GM21825 (cell line): ENCODE results near the gene CBX3.
"Not testable (repeated sequence)": the region's sequence is repeated elsewhere in the genome, so short reads cannot be mapped to it uniquely, and the experiment has no call there.

ENCODE experiments used
- ATAC-seq: cut with Tn5 transposase; IDR thresholded peaks from one replicate; pipeline ENCODE4 v1.9.1; 2021; ENCODE audit warnings: mild to moderate bottlenecking, moderate library complexity; ENCODE audit not compliant: unreplicated experiment

Gene CBX3

DNA sequence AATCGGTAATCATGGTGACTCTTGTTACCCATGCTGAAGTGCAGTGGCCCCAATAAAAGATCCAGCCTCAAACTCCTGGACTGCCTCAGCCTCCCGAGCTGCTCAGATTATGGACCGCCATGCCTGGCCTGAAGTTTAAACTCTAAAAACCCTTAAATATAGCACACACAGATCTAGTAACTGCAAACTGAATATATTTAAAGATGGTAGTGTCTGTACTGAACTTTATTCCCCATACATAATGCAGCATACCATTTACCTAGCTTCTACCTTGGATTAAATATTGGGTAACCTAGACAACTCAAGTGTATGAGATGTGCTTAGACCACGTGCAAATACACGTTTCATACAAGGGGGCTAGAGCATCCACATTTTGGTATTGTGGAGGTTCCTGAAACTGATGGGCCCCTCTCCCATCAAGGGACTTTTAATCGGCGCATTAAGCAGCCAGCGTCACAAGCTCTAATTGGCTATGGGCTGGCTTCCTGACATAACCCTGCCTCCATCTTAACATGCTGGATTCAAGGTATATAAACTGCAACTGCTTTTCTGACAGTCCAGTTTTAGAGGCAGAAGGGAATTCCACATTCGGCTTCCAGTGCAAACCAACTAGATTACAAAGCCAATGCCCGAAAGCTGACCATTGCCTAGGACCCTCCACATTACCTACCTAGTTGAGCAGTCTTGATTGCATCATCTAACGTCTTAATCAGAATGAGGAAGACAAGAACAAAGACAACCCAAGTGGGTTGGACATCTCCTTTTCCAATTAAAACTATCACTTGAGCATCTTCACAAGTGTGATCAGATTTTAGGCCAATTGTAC, 14.0 kb upstream of the CBX3 start:
- ATAC-seq: no peak

DNA sequence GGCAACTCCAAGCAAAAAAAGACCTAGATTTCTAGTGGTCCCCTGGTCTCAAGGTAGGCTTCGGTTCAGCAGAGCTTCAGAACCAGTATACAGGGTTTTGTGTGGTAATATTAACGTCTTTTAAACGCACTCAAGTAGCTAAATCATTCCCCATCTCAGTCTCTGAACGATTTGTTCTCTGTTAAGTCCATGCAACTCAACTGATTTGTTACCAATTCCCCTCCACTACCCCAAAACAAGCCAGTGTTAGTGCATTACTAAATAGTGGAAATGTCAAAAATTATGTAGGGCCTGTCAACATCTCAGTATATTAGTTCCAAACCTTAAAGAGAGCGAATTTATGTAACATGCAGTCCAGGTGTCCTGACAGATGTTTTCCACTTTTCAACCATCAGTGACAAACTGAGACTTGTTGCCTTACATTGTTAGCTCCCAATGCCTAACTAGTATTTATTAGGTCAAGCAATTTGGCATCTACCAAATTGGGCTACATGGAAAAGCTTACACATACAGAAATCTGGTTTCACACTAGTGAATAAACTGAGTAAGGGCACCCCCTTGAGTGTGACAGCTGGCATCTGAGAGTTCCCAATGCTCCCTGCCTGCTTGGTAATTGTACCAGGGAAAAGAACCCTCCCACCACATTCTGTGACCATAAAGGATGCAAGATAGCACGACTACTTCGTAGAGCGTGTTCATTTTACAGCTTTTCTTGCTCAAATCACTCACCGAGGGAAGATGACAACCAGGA, 13.2 kb upstream of the CBX3 start:
- no peak for ATAC-seq

DNA sequence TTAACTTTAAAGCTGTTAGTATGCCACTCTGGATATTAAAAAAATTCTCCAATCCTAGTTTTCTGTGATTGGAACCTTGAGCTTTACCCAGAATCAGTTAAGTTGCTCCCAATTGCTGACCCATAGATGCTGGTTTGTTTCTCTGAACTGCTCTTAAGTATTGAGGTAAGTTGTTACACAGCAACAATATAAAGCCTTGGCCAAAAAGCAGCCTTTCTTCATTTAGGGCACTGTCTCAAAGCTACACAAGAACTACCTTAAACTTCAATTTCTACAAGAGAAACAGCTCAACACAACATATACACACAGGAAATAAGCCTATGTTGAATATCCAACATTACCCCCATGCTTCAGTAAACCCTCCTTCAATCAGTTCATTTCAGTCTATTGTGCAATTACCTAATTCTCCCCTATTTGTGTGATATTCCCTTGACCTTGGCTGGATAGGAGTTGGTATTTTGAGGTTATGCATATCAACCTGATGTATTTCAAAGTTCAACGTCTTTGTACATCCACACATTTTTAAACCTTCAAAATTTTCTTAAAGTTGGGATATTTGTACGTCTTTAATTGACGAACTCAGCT, 12.5 kb upstream of the CBX3 start:
- ATAC-seq: no peak

DNA sequence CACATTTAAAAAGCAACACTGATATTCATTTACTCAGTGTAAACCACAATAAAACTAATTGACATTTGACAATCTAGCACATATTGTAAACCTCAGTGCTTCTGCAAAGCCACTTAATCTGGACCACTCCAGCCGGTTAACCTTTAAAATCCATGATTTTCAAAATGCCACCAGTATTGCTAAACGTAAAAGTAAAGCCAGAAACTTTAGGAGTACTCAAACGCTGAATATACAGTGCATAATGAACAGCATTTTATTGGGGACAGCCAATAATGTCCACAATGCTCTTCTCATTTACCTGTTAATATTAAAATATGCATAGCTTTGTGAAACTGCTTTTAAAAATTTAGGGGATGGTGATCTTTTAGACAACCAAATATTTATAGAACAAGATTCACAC, 11.8 kb upstream of the CBX3 start:
- ATAC-seq: no peak

DNA sequence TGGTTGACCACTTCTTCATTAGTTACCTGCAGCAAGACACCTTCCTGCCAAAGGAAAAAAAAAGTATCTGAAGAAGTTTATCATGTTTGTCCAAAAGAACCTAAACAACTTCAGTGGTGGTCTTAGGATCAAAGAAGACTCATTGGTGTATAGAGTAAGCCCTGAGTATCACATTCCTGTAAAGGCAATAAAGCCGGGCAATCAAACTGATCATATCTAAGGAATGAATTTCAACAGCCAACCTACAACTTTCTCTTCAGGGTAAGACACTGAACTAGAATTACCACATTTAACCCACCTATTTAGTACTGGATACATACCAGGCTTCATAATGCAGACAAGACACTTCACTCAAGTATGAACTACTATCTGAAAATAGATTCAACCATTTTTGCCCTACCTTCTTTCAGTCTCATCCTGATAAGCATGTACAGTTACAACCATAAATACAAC, 11.1 kb upstream of the CBX3 start:
- no peak for ATAC-seq

DNA sequence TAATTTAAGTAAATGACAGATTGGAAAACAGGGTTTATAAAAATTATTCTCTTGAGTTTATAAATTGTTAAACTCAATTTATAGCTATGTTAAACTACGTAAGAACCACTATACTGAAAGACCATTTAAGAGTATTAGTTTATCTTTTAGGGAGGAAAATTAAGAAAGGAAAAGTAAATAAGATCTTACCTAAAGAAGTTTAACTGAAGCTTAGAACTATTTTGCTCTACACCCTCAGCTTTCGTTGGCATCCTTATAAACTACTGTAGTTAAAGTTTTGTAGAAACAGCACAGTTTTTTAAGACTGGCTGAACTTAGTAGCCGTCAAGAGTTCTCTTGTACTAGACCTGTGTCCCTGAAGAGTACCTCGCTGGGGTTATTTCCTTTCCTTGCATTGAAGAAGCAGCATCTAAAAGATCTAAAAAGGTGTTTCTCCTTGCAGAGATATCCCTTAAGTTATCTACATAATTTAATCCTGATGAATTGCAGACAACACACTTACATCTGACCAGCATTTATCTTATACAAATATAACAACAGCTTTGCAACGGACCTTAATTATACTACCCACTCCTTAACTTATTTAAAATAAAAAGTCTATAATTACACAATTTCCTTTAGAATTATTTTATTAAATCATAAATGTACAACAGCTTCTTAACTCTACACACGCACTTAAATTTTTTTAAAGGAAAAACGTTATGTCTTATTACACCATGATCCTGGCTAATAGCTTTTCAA, 10.1 kb upstream of the CBX3 start:
- ATAC-seq: no peak

DNA sequence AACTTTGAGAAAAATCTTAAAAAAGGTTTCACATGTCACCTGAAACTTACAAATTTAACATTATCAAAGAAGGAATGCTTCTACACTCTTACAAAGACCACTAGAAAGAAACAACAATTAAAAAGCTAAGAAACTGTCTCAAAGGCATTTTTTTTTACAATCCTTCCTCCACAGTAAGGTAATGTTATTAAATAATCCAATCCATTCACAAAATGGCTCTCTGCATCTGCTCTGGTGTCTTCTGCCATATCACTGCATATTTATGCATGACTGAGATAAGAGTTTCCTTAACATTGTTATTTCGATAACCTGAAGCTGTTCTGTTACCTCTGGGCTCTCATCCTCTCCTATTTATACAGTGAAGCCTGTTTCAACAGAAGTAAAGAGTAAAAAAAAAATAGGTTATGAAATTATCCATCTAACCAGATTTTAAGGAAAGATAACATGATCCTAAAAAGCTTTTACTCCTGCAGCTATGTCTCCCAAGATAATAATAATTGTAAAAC, 9.5 kb upstream of the CBX3 start:
- ATAC-seq: no peak

DNA sequence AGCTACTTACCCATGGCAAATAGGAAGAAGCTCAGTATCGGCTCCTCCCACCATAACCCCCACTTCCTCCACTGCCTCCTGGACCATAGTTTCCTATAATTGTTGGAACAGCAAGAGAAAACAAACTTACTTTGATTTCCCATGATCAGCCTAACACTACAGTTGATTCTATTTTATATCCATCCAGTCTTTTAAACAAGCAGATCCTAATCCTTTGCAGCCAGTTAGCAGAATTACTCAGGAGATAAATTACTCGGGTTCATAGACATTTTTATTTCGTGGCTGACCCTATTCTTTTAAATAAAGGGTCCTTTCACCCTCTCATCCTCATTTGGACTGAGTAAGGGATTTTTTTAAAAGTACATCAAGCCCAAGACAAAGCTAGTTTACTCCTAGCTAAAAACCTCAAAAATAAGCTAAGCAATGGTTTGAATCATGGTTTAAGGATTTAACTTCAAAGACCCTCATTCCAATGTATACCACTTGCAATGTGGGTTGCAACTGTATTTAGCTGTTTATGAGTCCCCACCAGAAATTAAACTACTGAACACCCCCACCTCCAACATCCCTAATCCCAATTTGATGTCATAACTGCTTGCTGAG, 9.0 kb upstream of the CBX3 start:
- no peak for ATAC-seq

DNA sequence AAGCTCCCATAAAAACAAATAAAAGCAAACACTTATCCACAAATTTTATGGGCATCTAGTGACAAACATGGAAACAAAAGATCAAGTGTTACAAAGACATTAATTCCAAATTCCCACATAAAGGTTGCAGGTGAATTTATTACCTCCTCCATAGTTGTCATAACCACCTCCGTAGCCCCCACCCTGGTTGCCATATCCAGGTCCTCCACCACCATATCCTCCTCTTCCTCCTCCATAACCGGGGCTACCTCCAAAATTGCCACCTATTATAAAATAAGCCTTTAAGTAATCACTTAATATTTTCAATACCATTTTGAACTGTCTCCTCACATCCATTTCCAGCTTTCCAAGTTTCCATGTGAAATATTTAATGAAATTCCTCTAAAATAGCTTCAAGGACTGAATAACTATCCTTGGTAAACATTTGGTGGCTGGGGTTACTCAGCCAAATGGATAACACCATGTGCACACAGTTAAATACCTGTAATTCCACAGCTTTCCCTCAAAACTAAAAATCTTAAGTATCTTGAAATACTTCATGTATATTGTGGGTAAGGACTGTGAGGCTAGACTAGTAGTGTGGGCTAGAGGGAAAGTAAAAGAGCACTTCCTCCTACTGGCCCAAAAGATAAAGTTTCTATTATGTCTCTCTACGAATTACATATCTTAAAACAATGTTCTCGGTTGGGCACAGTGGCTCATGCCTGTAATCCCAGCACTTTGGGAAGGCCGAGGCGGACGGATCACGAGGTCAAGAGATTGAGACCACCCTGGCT, 7.9 kb upstream of the CBX3 start:
- no peak for ATAC-seq

DNA sequence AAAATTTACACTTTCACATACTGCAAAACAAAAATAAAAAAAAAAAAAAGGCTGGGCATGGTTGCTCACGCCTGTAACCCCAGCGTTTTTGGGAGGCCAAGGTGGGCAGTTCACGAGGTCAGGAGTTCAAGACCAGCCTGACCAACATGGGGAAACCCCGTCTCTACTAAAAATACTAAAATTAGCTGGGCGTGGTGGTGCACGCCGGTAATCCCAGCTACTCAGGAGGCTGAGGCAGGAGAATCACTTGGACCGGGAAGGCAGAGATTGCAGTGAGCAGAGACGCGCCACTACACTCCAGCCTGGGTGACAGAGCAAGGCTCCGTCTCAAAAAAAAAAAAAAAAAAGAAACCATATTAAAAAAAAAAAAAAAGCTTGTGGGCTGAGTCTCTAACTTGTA, 6.8 kb upstream of the CBX3 start:
- ATAC-seq: not testable (repeated sequence)

DNA sequence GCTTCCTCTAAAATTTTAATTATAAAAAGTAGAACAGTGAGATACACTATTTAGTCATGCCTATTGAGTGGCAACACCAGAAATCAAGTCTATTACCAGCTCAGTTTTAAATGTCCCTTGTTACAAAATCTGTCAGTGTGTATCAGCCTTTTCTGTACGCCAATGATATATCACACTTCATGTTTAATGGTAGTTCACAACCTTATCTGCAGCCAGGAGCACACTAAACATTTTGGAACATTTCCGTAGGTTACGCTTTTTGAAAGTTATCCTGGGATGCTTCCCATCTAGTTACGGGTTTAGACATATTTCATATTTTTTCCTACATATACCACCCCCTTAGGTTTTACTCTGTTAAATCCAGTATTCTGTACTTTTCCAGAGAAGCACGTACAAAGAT, 6.4 kb upstream of the CBX3 start:
- no peak for ATAC-seq

DNA sequence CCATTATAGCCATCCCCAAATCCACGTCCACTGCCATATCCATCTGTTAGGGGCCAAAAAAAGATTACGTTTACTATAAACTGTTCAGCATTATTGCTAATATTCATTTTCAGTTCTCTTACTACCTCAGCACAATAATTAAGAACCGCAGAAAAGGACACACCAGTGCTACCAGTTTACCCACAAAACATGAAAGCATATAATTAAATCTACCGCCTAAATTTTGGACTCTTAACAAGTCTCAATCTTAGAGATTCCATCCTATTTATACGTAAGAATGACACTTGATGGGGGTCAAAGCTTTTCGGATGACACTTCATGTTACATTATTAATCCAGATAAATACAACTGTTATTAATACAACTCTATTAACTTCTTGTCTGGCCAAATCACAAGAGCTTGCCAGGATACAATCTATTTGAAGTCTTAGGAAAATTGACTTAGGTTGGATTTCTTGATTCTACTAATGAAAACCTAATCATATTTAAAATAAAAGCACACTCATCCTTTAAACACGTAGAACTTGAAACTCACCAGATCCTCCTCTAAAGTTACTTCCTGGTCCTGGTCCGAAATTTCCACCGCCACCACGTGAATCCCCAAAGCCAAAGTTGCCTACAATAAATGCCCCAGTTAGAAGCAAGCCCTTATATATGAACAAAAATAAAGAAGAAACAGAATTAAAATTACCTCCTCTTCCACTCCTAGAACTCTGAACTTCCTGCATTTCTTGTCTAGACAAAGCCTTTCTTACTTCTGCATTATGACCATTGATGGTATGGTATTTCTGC, 5.5 kb upstream of the CBX3 start:
- no peak for ATAC-seq

DNA sequence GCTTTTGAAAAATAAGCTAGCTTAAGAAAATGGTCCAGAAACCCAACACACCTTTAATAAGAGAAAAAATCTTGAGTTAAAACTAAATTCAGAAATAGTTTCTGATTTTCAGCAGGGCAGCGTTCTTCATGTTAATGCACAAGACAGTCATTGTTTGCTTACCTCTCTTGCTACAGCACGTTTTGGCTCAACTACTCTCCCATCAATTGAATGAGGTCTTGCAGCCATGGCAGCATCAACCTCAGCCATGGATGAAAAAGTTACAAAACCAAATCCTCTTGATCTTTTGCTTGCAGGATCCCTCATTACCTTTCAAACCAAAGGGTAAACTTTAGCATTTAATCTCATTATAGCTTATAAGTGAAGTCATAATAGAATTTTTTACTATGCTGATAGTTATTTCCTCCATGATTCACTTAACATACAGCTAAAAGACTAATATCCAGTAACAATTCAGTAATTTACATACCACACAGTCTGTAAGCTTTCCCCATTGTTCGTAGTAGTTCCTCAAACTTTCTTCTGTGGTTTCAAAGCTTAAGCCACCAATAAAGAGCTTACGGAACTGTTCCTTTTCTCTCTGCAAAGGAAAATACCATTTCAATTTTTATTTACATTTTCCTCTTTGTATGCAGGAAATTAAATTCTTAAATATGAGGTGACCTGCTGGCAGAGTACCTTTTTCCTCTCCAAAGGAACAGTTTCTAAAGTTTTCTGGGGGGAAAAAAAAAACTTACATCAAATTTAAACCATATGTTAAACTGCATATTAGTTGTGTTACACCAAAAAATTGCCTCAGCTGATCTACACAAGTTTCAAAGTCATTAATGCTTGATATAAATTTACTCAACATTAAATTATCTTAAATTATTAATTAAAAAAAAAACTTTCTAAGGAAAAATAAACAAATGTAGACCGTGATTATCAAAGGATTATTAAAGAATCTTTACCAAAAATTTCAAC, 4.1 kb upstream of the CBX3 start:
- no peak for ATAC-seq

DNA sequence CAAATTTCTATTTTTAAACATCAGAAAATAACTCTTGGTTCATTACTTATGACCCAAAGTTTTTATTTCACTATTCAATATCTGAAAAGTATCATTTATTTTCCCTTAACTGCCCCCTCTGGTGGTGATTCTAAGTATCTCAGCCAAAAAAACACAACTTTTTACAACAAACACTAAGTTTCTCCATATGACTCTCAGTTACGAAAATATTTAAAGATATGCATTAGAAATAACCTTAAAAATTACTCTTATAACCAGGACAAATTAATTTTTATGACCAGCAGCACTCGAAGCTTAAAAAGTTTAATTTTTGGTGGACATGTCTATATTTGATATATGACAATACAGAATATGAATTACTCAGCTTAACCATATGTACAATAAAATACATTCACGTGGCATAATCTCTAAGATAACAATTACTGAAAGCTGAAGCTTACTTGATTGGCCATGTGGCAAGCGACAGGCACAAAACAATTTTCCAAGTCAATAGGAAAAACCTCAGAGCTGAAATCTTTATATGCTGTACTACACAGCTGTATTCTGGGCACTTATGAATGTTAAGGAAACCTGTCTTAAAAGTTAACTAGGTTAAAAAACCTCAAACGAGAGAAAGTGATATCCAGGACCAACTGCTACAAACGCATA, 3.3 kb upstream of the CBX3 start:
- no peak for ATAC-seq

DNA sequence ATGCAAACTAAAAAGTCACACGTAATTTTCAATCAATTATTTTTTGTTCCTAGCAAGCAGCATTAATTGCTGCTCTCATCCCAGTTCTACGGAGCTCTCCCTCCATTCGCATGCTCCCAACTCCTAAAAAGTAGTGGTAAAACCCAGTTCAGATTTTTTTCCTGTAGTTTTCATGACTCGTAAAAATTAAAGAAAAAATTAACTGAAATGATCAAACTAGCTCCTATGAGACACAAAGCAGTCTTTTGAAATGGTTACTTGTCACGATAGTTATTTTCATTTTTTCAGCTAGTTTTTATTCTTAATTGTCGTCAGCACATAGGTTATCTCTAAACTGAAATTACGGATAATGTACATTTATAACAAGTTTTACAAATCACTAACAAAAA, 2.8 kb upstream of the CBX3 start:
- no peak for ATAC-seq

DNA sequence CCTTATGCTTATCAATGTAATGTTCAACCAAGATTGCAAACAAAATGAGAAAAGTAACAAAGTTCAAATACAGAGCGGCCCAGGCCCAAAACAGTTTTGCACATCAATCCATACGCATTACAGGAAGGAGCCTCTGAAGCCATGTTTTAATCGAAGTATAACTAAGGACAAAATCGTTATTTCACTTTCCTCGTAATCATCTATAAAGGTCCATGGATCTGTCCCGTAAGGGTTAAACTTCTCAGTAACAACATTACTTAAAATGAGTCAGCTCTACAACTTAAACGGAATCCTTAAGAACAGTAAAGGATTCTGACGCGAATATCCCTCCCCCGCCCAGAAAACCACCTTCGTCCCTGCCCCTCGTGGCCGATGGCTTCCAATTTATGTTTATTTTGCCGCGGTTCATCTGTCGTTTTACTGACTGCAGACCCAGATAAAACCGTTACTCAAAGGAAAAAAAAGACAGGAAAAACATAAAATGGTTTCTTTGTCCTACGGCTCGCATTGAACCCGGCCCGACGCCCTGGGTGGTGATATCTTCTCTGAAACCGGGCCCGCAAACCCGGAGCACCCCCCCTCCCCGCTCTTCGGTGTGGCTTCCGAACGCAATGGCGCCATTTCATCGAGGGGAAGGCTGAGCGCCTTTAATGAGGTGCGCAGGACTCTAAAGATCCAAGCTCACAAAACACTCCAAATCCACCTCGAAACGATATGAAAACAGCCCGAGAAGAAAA, 2.1 kb upstream of the CBX3 start:
- no peak for ATAC-seq

DNA sequence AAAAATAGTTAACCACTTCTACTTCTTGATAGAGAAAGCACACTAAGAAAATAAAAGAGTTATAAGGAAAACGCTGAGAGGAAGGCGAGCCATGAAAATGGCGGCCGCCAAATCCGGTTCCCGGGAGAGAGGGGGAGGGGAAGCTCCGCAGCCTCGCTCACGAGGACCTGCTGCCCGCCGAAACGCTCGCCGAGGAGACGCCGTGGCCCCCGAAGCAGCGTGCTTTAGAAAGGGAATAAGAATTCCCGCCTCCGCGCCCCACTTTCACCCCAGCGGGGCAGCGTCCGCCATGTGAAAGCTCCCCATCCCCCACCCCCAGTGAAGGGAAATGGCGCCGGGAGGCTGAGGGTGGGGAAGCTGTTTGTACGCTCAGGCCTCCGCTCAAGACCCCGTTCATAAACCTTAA, 1.5 kb upstream of the CBX3 start:
- no peak for ATAC-seq
